B cell (primary cell): ENCODE data around the gene LAG3. TPM values are rescaled to one million over a fixed set of nuclear protein-coding genes. Genes with fewer than 3 reads are reported as not detected.

ENCODE experiments used
- ATAC-seq: fragments of 200-7000 bp; cut with Tn5 transposase; one replicate; pipeline ENCODE4 v1.10.0; 2021; ENCODE audit warnings: low read depth, mild to moderate bottlenecking, moderate number of reproducible peaks, moderate library complexity
- CTCF ChIA-PET: fragments of 350-600 bp; sonication (Branson Sonifier 250); formaldehyde crosslinking; loops from one replicate; lab custom pipeline; 2021; ENCODE audit warnings: antibody characterized with exemption, inconsistent platforms; lab: Charles Lee
- POLR2A ChIA-PET: fragments of 350-600 bp; sonication (Branson Sonifier 250); formaldehyde crosslinking; loops from one replicate; lab custom pipeline; 2021; ENCODE audit warnings: antibody characterized with exemption; lab: Charles Lee
- DNase-seq: peaks from one replicate; pipeline ENCODE4 v3.0.0; 2013
- H2AFZ ChIP-seq: 2 replicates; pipeline ENCODE4 v1.6.1; 2012; ENCODE audit warnings: mild to moderate bottlenecking, low read depth, low read length; ENCODE audit not compliant: insufficient read depth, poor library complexity, severe bottlenecking
- H3K27ac ChIP-seq, 2 donors: 1 replicate in 1 of 2; 2 replicates in 1 of 2; pipeline ENCODE4 v1.5.1; 2012 to 2013; ENCODE audit warnings: low read length in 2 of 2, mild to moderate bottlenecking in 2 of 2, moderate library complexity in 1 of 2
- H3K27me3 ChIP-seq, 4 experiments: fragments of 200-600 bp in 1 of 4; sonication (generic) in 1 of 4; replicated peaks in 1 of 4; 1 replicate in 2 of 4; 2 replicates in 2 of 4; pipeline versions ENCODE4 v1.6.1 to v1.7.0; 2013 to 2016; ENCODE audit warnings: low read length in 3 of 4, mild to moderate bottlenecking in 2 of 4, mixed read lengths in 1 of 4, moderate library complexity in 1 of 4; ENCODE audit not compliant: insufficient read depth in 4 of 4, control insufficient read depth in 3 of 4; ENCODE audit errors: control extremely low read depth in 1 of 4
- H3K36me3 ChIP-seq, 2 experiments: replicated peaks in 1 of 2; 1 replicate in 1 of 2; 2 replicates in 1 of 2; pipeline versions ENCODE4 v1.6.1 to v1.7.1; 2013; ENCODE audit warnings: low read length in 1 of 2; ENCODE audit not compliant: insufficient read depth in 2 of 2, control insufficient read depth in 1 of 2; ENCODE audit errors: control extremely low read depth in 1 of 2, extremely low read depth in 1 of 2
- H3K4me1 ChIP-seq, 2 donors: fragments of 200-600 bp in 1 of 2; sonication (generic) in 1 of 2; 1 replicate in 1 of 2; 2 replicates in 1 of 2; pipeline versions ENCODE4 v1.5.1 to v1.6.1; 2013 to 2017; ENCODE audit warnings: low read length in 2 of 2; ENCODE audit not compliant: control insufficient read depth in 2 of 2, insufficient read depth in 2 of 2
- H3K4me2 ChIP-seq: replicated peaks from 2 replicates; pipeline ENCODE3; 2012; ENCODE audit warnings: mild to moderate bottlenecking, low read depth, low read length; ENCODE audit not compliant: poor library complexity, severe bottlenecking
- H3K4me3 ChIP-seq, 5 experiments: fragments of 200-600 bp in 1 of 5; sonication (generic) in 1 of 5; 1 replicate in 3 of 5; 2 replicates in 2 of 5; pipeline versions ENCODE4 v1.5.1 to v1.7.0; 2011 to 2016; ENCODE audit warnings: low read length in 4 of 5, mild to moderate bottlenecking in 4 of 5, low read depth in 2 of 5, control low read depth in 1 of 5, moderate library complexity in 1 of 5; ENCODE audit not compliant: insufficient read depth in 1 of 5; ENCODE audit errors: control extremely low read depth in 1 of 5, extremely low read depth in 1 of 5
- H3K79me2 ChIP-seq: fragments of 200-600 bp; sonication (generic); one replicate; pipeline ENCODE4 v1.6.0; 2016; ENCODE audit warnings: low read length; ENCODE audit not compliant: control insufficient read depth, insufficient read depth
- H3K9ac ChIP-seq: fragments of 200-600 bp; sonication (generic); 2 replicates; pipeline ENCODE4 v1.6.1; 2017; ENCODE audit warnings: mild to moderate bottlenecking, low read length, moderate library complexity
- H3K9me3 ChIP-seq, 3 donors: one replicate each; pipeline versions ENCODE4 v1.6.1 to v1.7.1; 2013; ENCODE audit warnings: low read length in 2 of 3; ENCODE audit not compliant: control insufficient read depth in 2 of 3, insufficient read depth in 1 of 3; ENCODE audit errors: control extremely low read depth in 1 of 3
- H4K20me1 ChIP-seq: 2 replicates; pipeline ENCODE4 v1.6.0; 2012; ENCODE audit warnings: mild to moderate bottlenecking, low read length; ENCODE audit not compliant: insufficient read depth, control insufficient read depth, poor library complexity, severe bottlenecking
- H3K27ac Mint-ChIP-seq: one replicate; pipeline ENCODE4 v1.8.0; 2021; ENCODE audit warnings: mixed read lengths
- H3K27me3 Mint-ChIP-seq: one replicate; pipeline ENCODE4 v1.8.0; 2021; ENCODE audit warnings: mixed read lengths
- H3K4me1 Mint-ChIP-seq: one replicate; pipeline ENCODE4 v1.8.0; 2021; ENCODE audit warnings: mixed read lengths
- H3K4me3 Mint-ChIP-seq: one replicate; pipeline ENCODE4 v1.8.0; 2021; ENCODE audit warnings: mixed read lengths
- H3K9me3 Mint-ChIP-seq: one replicate; pipeline ENCODE4 v1.8.0; 2022; ENCODE audit warnings: mixed read lengths; ENCODE audit not compliant: insufficient read depth
- EZH2 ChIP-seq: IDR thresholded peaks from 2 replicates; pipeline ENCODE4 v1.6.1; 2012; ENCODE audit warnings: borderline replicate concordance, low read depth, mild to moderate bottlenecking, moderate library complexity, low read length; ENCODE audit not compliant: insufficient read depth, poor library complexity, severe bottlenecking
- WGBS: methylation state at CpG from one replicate; pipeline ENCODE4 v1.1.5; 2013; ENCODE audit warnings: missing lambda C conversion rate; ENCODE audit not compliant: insufficient coverage; 5-methylcytosine and 5-hydroxymethylcytosine counted together
- intact Hi-C: fragments of 100-400 bp; cut with micrococcal nuclease; formaldehyde crosslinking; loops from one replicate; pipeline ENCODE4 v1.10.0; 2022
- polyA plus RNA-seq: library from polyadenylated mRNA; depleted of rRNA; stranded (reverse); fragments of >200 nt; gene quantifications from 2 replicates; pipeline ENCODE4 v1.2.3, GENCODE V29; 2012
- total RNA-seq, 2 donors: library from RNA; stranded (reverse); fragments of 120-200 nt in 1 of 2; gene quantifications; 1 replicate in 1 of 2; 2 replicates in 1 of 2; pipeline versions ENCODE4 v1.2.3 to v1.2.4, GENCODE V29; 2013 to 2022
- TF ChIP-seq, protein P1 (sequence below): fragments of 200-600 bp; IDR thresholded peaks from one replicate; pipeline ENCODE4 v1.8.0; 2022; ENCODE audit warnings: antibody characterized with exemption, mild to moderate bottlenecking

LAG3 gene
- total and polyA plus RNA-seq, 2 donors (not counting 1 experiment from before 2014, with no cell fraction given), result not detected

DNA sequence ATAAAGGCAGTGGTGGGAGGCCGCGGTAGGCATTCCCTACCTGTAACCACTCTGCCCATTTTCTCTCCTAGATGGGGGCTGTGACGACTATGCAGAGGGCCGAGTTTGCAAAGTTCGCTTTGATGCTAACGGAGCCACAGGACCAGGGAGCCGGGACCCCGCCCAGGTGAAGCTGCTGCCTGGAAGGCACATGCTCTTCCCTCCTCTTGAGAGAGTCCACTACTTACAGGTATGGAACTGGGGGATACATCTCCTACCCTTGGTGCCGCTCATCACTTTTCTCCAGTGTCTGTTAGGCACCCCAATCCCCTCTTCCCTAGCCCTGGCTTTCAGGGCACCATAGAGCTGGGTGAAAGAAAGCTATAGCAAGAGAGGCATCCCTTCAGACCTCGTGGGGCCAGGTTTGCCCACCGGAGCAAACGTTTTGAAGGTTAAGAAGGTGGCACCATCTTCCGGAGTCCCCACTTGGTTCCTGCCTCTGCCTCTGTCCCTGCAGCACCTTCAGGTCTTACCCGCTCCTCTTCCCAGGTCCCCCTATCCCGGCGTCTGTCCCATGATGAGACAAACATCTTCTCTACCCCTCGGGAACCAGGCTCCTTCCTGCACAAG is 53.9 kb downstream of the LAG3 start:
- Histone ChIP-seq H3K27me3 (peaks cover 0 to 83% (median 37%) of the 10 kb centered on the region in 4 experiments), H3K4me2 (no peak overlapping the region), H3K36me3 (no peaks in the 10 kb centered on the region), H3K9me3 (peaks cover 0 to 13% (median 0%) of the 10 kb centered on the region in 3 donors), H4K20me1 (peaks cover 11% of the 10 kb centered on the region), H3K4me1 (peaks cover 32 to 37% of the 10 kb centered on the region in 2 donors), H2AFZ (no peak overlapping the region), H3K27ac (no peak overlapping the region), H3K9ac (no peak overlapping the region), H3K79me2 (no peaks in the 10 kb centered on the region), H3K4me3 (no peak overlapping the region)
- no peaks in the 10 kb centered on the region for H3K9me3 Mint-ChIP-seq
- WGBS, result 86% methylated on average over 11 of the region's 17 CpGs
- no peak overlapping the region for H3K27ac Mint-ChIP-seq
- H3K4me3 Mint-ChIP-seq, result peak overlapping the region; percentile 23
- ChIA-PET CTCF (interaction anchor here (1.2 to 6.2 kb wide), 7 partner anchors 10 to 276 kb away, joined by 3 to 33 read pairs (median 5); partner anchors contain the start of genes CDCA3, MLF2 and USP5), POLR2A (no interaction called here)
- ATAC-seq (no peak), DNase-seq (no peak)
- intact Hi-C loops, result no loop called here
- H3K4me1 Mint-ChIP-seq, result peaks cover 27% of the 10 kb centered on the region
- TF ChIP-seq, protein P1, sequence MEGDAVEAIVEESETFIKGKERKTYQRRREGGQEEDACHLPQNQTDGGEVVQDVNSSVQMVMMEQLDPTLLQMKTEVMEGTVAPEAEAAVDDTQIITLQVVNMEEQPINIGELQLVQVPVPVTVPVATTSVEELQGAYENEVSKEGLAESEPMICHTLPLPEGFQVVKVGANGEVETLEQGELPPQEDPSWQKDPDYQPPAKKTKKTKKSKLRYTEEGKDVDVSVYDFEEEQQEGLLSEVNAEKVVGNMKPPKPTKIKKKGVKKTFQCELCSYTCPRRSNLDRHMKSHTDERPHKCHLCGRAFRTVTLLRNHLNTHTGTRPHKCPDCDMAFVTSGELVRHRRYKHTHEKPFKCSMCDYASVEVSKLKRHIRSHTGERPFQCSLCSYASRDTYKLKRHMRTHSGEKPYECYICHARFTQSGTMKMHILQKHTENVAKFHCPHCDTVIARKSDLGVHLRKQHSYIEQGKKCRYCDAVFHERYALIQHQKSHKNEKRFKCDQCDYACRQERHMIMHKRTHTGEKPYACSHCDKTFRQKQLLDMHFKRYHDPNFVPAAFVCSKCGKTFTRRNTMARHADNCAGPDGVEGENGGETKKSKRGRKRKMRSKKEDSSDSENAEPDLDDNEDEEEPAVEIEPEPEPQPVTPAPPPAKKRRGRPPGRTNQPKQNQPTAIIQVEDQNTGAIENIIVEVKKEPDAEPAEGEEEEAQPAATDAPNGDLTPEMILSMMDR, result no peak
- TF ChIP-seq EZH2, result no peak
- H3K27me3 Mint-ChIP-seq, result peaks cover 78% of the 10 kb centered on the region

DNA sequence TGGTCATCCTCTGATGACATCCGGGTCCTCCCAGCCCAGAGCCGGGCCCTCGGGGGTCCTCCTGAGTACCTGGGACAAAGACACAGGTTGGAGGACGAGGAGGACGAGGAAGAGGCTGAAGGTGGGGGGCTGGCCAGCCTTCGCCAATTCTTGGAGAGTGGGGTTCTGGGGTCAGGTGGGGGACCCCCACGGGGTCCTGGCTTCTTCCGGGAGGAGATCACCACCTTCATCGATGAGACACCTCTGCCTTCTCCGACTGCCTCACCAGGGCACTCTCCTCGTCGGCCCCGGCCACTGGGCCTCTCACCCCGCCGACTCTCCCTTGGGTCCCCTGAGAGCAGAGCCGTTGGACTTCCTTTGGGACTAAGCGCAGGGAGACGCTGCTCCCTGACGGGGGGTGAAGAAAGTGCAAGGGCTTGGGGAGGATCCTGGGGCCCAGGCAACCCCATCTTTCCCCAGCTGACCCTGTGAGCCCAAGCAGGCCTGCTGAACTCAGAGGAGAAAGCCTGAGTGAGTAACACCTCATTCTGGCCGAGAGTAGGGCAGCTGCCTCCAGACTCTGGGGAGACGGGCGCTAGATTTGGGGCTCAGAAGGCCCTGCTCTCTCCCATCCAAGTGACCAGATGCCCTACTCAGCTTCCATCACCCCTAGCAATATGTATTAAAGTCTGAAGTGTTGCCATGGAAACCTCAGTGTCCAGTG is 54.6 kb downstream of the LAG3 start:
- H3K9me3 Mint-ChIP-seq, result no peaks in the 10 kb centered on the region
- peak overlapping the region; percentile 72 for H3K4me3 Mint-ChIP-seq
- H3K27me3 ChIP-seq, result peaks cover 0 to 85% (median 35%) of the 10 kb centered on the region in 4 experiments
- H4K20me1 ChIP-seq, result peaks cover 11% of the 10 kb centered on the region
- no peak overlapping the region for H3K27ac Mint-ChIP-seq
- ChIA-PET CTCF (interaction anchor here (1.0 to 6.2 kb wide), 4 partner anchors 9 to 73 kb away, joined by 3 to 33 read pairs (median 17); partner anchors contain the start of genes CDCA3, MLF2 and USP5), POLR2A (no interaction called here)
- no peak overlapping the region for H3K4me3 ChIP-seq
- H3K79me2 ChIP-seq, result no peaks in the 10 kb centered on the region
- H3K4me1 ChIP-seq, result peaks cover 28 to 33% of the 10 kb centered on the region in 2 donors
- H3K36me3 ChIP-seq, result no peaks in the 10 kb centered on the region
- intact Hi-C loops, result no loop called here
- H3K9ac ChIP-seq, result no peak overlapping the region
- no peak overlapping the region for H2AFZ ChIP-seq
- DNase-seq, result no peak
- peaks cover 24% of the 10 kb centered on the region for H3K4me1 Mint-ChIP-seq
- TF ChIP-seq EZH2, result no peak
- TF ChIP-seq, protein P1, result no peak
- H3K27me3 Mint-ChIP-seq, result peaks cover 82% of the 10 kb centered on the region
- no peak overlapping the region for H3K27ac ChIP-seq
- WGBS, result 89% methylated on average over 20 of the region's 22 CpGs
- no peak overlapping the region for H3K4me2 ChIP-seq
- no peak for ATAC-seq
- peaks cover 0 to 13% (median 0%) of the 10 kb centered on the region in 3 donors for H3K9me3 ChIP-seq
